ENCODE data around the gene SNX8. TPM values are rescaled to one million over a fixed set of nuclear protein-coding genes. Genes with fewer than 3 reads are reported as not detected.

SNX8 gene
- total and polyA plus RNA-seq, 9 of the 15 experiments (the other 6 are each of a cell fraction or from before 2014, with no cell fraction given) = 2.7 to 51.6 (median 16.9) TPM

GRCh38 chr7:2357571-2357970, 43.3 kb upstream of the SNX8 start:
- Histone ChIP-seq H3K79me2 (ENCODE audit: control insufficient read depth, insufficient read depth, low read length) (peaks cover 86% of the 10 kb centered on the region), H3K9me3 (replicated peaks; ENCODE audit: control insufficient read depth, insufficient read depth, low read depth, low read length) (no peaks in the 10 kb centered on the region), H3K27me3 (ENCODE audit: control insufficient read depth in 2 of 2, insufficient read depth in 2 of 2, low read length in 2 of 2) (no peaks in the 10 kb centered on the region), H3K36me3 (ENCODE audit: control insufficient read depth, insufficient read depth, low read length) (peaks cover 68% of the 10 kb centered on the region), H3K9me1 (ENCODE audit: control insufficient read depth, insufficient read depth, low read length) (no peaks in the 10 kb centered on the region), H3K4me3 (no peak overlapping the region), H2AFZ (ENCODE audit: low read depth, low read length) (no peak overlapping the region), H3K9ac (ENCODE audit: insufficient read depth in 1 of 2, low read depth in 2 of 2, low read length in 2 of 2) (peak overlapping the region in 1 of 2 experiments; percentile 100; a peak in 1 of 4 replicates), H3K27ac (ENCODE audit: extremely low read depth, low read depth, low read length) (no peak overlapping the region), H3K4me2 (ENCODE audit: insufficient read depth, low read length) (peak overlapping the region; percentile 92; the same call in 1 of the 2 replicates), H4K20me1 (replicated peaks; ENCODE audit: control insufficient read depth, insufficient read depth, low read length) (peaks cover 57% of the 10 kb centered on the region), H3K4me1 (replicated peaks in 1 of 2; ENCODE audit: control insufficient read depth in 2 of 2, insufficient read depth in 2 of 2, low read length in 2 of 2) (peaks cover 18 to 31% of the 10 kb centered on the region in 2 experiments; a peak in 4 of 5 replicates)
- no peak for DNase-seq (ENCODE audit: extremely low read depth in 1 of 4, low spot score in 3 of 4)
- WGBS (ENCODE audit: insufficient coverage, low coverage, missing lambda C conversion rate) = 74% methylated on average over 6 of the region's 6 CpGs
- no peak for ATAC-seq
- ChIA-PET CTCF (ENCODE audit: low intra/inter-chr PET ratio) (no interaction called here), POLR2A (interaction anchor here (0.6 to 1.7 kb wide), 6 partner anchors 12 to 809 kb away, joined by 3 to 9 read pairs (median 4); partner anchors contain the start of gene SNX8)
- intact Hi-C loops (cut with micrococcal nuclease) (no loop called here), in situ Hi-C loops (cut with MboI) (no loop called here)
- no TSS peak for BruUV-seq (replicated peaks)
- no peak for FAIRE-seq
- no peak for TF ChIP-seq KAT2B (IDR thresholded peaks at IDR 0.05; ENCODE audit: low read depth, low read length)
- TF ChIP-seq CEBPG (CRISPR knock-in tag; IDR thresholded peaks at IDR 0.05) = 0 out of 2 replicates have a peak, but pooled peaks have one; percentile 0
- no peak for TF ChIP-seq CEBPG (tag; conservative IDR thresholded peaks at IDR 0.05 in 1 of 2, IDR thresholded peaks at IDR 0.05 in 1 of 2)
- TF ChIP-seq NFYB (IDR thresholded peaks at IDR 0.05; ENCODE audit: extremely low read depth, insufficient read length) = no peak

- H3K36me3 ChIP-seq (ENCODE audit: control insufficient read depth, insufficient read depth, low read length) = peaks cover 64% of the 10 kb centered on the region
- no peaks in the 10 kb centered on the region for H3K27me3 ChIP-seq (ENCODE audit: control insufficient read depth in 2 of 2, insufficient read depth in 2 of 2, low read length in 2 of 2)
- peak overlapping the region; percentile 22; the same call in 1 of the 3 replicates for H3K27ac ChIP-seq (ENCODE audit: extremely low read depth, low read depth, low read length)
- DNase-seq (ENCODE audit: extremely low read depth in 1 of 4, low spot score in 3 of 4) (peak in 2 of 4 experiments; percentile 20 to 45), ATAC-seq (no peak), FAIRE-seq (no peak)
- H3K9ac ChIP-seq (ENCODE audit: insufficient read depth in 1 of 2, low read depth in 2 of 2, low read length in 2 of 2) = peak overlapping the region; percentile 87 to 100
- no TSS peak for BruUV-seq (replicated peaks)
- H2AFZ ChIP-seq (ENCODE audit: low read depth, low read length) = no peak overlapping the region
- no peak overlapping the region; the same call in 1 of the 2 replicates for H3K4me3 ChIP-seq
- whole genome bisulfite sequencing (ENCODE audit: insufficient coverage, low coverage, missing lambda C conversion rate) = 51% methylated on average over 8 of the region's 8 CpGs
- CTCF ChIA-PET (ENCODE audit: low intra/inter-chr PET ratio) = no interaction called here
- H3K79me2 ChIP-seq (ENCODE audit: control insufficient read depth, insufficient read depth, low read length) = peaks cover 82% of the 10 kb centered on the region
- no peaks in the 10 kb centered on the region for H3K9me3 ChIP-seq (replicated peaks; ENCODE audit: control insufficient read depth, insufficient read depth, low read depth, low read length)
- intact Hi-C loops (cut with micrococcal nuclease) (no loop called here), in situ Hi-C loops (cut with MboI) (no loop called here)
- H4K20me1 ChIP-seq (replicated peaks; ENCODE audit: control insufficient read depth, insufficient read depth, low read length) = peaks cover 54% of the 10 kb centered on the region
- H3K4me2 ChIP-seq (ENCODE audit: insufficient read depth, low read length) = peak overlapping the region; percentile 92
- POLR2A ChIA-PET = interaction anchor here (0.6 to 1.7 kb wide), 7 partner anchors 12 to 809 kb away, joined by 3 to 9 read pairs (median 3); partner anchors contain the start of gene SNX8
- H3K4me1 ChIP-seq (replicated peaks in 1 of 2; ENCODE audit: control insufficient read depth in 2 of 2, insufficient read depth in 2 of 2, low read length in 2 of 2) = peaks cover 18 to 31% of the 10 kb centered on the region in 2 experiments; a peak in 4 of 5 replicates
- no peaks in the 10 kb centered on the region for H3K9me1 ChIP-seq (ENCODE audit: control insufficient read depth, insufficient read depth, low read length)
- no peak for TF ChIP-seq HBP1 (CRISPR knock-in tag; IDR thresholded peaks at IDR 0.05)
- peak; percentile 57; the same call in 1 of the 2 replicates for TF ChIP-seq TCF3 (CRISPR knock-in tag; IDR thresholded peaks at IDR 0.05)
- TF ChIP-seq CBFA2T3 (IDR thresholded peaks at IDR 0.05) = peak; percentile 38
- TF ChIP-seq CEBPB (tag; IDR thresholded peaks at IDR 0.05) = peak; percentile 91
- TF ChIP-seq RBFOX2 (IDR thresholded peaks at IDR 0.05; ENCODE audit: low read depth, low read length) = peak; percentile 58
- TF ChIP-seq ZNF347 (CRISPR knock-in tag; IDR thresholded peaks at IDR 0.05; ENCODE audit: low read depth) = no peak
- peak; percentile 12; the same call in 1 of the 2 replicates for TF ChIP-seq TAL1 (IDR thresholded peaks at IDR 0.05)
- TF ChIP-seq STAT5B (CRISPR knock-in tag; IDR thresholded peaks at IDR 0.05) = no peak
Measured at GRCh38 chr7:2357165-2357564, 42.9 kb upstream of the SNX8 start.

Data from K562 (cell line).